Hepatocyte (in vitro differentiated cells): ENCODE data around the gene RGP1. TPM values are rescaled to one million over a fixed set of nuclear protein-coding genes. Genes with fewer than 3 reads are reported as not detected.

ENCODE experiments used
- DNase-seq: peaks from one replicate; pipeline ENCODE4 v3.0.0-alpha.2; 2016; ENCODE audit warnings: low spot score
- H2AFZ ChIP-seq: fragments of 200-600 bp; sonication (generic); 2 replicates; pipeline ENCODE4 v1.6.0; 2016; ENCODE audit warnings: antibody characterized with exemption, mild to moderate bottlenecking
- H3K27ac ChIP-seq: fragments of 200-600 bp; sonication (generic); 2 replicates; pipeline ENCODE4 v1.5.1; 2016; ENCODE audit warnings: mild to moderate bottlenecking
- H3K27me3 ChIP-seq: fragments of 200-600 bp; sonication (generic); 2 replicates; pipeline ENCODE4 v1.6.1; 2016
- H3K36me3 ChIP-seq: fragments of 200-600 bp; sonication (generic); replicated peaks from 2 replicates; pipeline ENCODE4 v1.5.1; 2016; ENCODE audit warnings: low read depth; ENCODE audit not compliant: insufficient read depth
- H3K4me1 ChIP-seq: fragments of 200-600 bp; sonication (generic); 2 replicates; pipeline ENCODE4 v1.5.1; 2016; ENCODE audit warnings: mild to moderate bottlenecking, moderate library complexity; ENCODE audit not compliant: insufficient read depth
- H3K4me2 ChIP-seq: fragments of 200-600 bp; sonication (generic); 2 replicates; pipeline ENCODE4 v1.6.0; 2016
- H3K4me3 ChIP-seq: fragments of 200-600 bp; sonication (generic); 2 replicates; pipeline ENCODE4 v1.5.1; 2016; ENCODE audit warnings: mild to moderate bottlenecking
- H3K79me2 ChIP-seq: fragments of 200-600 bp; sonication (generic); 2 replicates; pipeline ENCODE4 v1.6.0; 2017; ENCODE audit warnings: mild to moderate bottlenecking
- H3K9me2 ChIP-seq: fragments of 200-600 bp; sonication (generic); replicated peaks from 2 replicates; pipeline ENCODE4 v1.6.0; 2017; ENCODE audit warnings: mild to moderate bottlenecking; ENCODE audit not compliant: insufficient read depth
- H3K9me3 ChIP-seq: fragments of 200-600 bp; sonication (generic); 2 replicates; pipeline ENCODE4 v1.5.1; 2016; ENCODE audit warnings: low read depth, mild to moderate bottlenecking
- H4K20me1 ChIP-seq: fragments of 200-600 bp; sonication (generic); 2 replicates; pipeline ENCODE4 v1.6.0; 2016; ENCODE audit warnings: mild to moderate bottlenecking; ENCODE audit not compliant: insufficient read depth, poor library complexity, severe bottlenecking
- EZH2 ChIP-seq: fragments of 200-600 bp; sonication (generic); IDR thresholded peaks from 2 replicates; pipeline ENCODE4 v1.6.1; 2016; ENCODE audit warnings: antibody characterized with exemption, mild to moderate bottlenecking, borderline replicate concordance
- EZH2phosphoT487 ChIP-seq: fragments of 200-600 bp; sonication (generic); IDR thresholded peaks from one replicate; pipeline ENCODE4 v1.6.1; 2018; ENCODE audit warnings: antibody characterized with exemption, mild to moderate bottlenecking, low read depth, moderate library complexity; ENCODE audit not compliant: unreplicated experiment, severe bottlenecking
- WGBS: methylation state at CpG from one replicate; pipeline ENCODE4 v1.1.6; 2016; ENCODE audit warnings: low lambda C conversion rate; ENCODE audit errors: missing lambda C conversion rate; 5-methylcytosine and 5-hydroxymethylcytosine counted together
- polyA plus RNA-seq: library from polyadenylated mRNA; unstranded; fragments of >200 nt; fragmentation: Nextera tagmentation; extraction: Ambion mirVana; gene quantifications from 2 replicates; pipeline ENCODE4 v1.2.1, GENCODE V29; 2016
- total RNA-seq: library from RNA; depleted of rRNA; stranded (reverse); fragments of >200 nt; gene quantifications from 2 replicates; pipeline ENCODE4 v1.2.3, GENCODE V29; 2014
- TF ChIP-seq, protein P1 (sequence below): fragments of 200-600 bp; sonication (generic); IDR thresholded peaks from 2 replicates; pipeline ENCODE4 v1.5.1; 2016; ENCODE audit warnings: antibody characterized with exemption, mild to moderate bottlenecking; ENCODE audit not compliant: poor library complexity

RGP1 gene
- total and polyA plus RNA-seq, 2 experiments from 2014 or later: 11.4 to 19.3 TPM

GRCh38 chr9:35781066-35781465, 32.0 kb downstream of the RGP1 start:
- 80% methylated on average over 2 of the region's 2 CpGs for WGBS
- no peaks in the 10 kb centered on the region for H4K20me1 ChIP-seq
- no peaks in the 10 kb centered on the region for H3K79me2 ChIP-seq
- no peak overlapping the region for H3K27ac ChIP-seq
- H3K4me2 ChIP-seq: no peak overlapping the region
- DNase-seq: no peak
- H3K4me1 ChIP-seq: no peaks in the 10 kb centered on the region
- H2AFZ ChIP-seq: no peak overlapping the region
- no peaks in the 10 kb centered on the region for H3K9me3 ChIP-seq
- no peaks in the 10 kb centered on the region for H3K27me3 ChIP-seq
- no peaks in the 10 kb centered on the region for H3K36me3 ChIP-seq
- H3K9me2 ChIP-seq: no peaks in the 10 kb centered on the region
- no peak overlapping the region for H3K4me3 ChIP-seq
- TF ChIP-seq EZH2phosphoT487 (no peak), EZH2 (no peak)
- TF ChIP-seq, protein P1, sequence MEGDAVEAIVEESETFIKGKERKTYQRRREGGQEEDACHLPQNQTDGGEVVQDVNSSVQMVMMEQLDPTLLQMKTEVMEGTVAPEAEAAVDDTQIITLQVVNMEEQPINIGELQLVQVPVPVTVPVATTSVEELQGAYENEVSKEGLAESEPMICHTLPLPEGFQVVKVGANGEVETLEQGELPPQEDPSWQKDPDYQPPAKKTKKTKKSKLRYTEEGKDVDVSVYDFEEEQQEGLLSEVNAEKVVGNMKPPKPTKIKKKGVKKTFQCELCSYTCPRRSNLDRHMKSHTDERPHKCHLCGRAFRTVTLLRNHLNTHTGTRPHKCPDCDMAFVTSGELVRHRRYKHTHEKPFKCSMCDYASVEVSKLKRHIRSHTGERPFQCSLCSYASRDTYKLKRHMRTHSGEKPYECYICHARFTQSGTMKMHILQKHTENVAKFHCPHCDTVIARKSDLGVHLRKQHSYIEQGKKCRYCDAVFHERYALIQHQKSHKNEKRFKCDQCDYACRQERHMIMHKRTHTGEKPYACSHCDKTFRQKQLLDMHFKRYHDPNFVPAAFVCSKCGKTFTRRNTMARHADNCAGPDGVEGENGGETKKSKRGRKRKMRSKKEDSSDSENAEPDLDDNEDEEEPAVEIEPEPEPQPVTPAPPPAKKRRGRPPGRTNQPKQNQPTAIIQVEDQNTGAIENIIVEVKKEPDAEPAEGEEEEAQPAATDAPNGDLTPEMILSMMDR: no peak

DNA sequence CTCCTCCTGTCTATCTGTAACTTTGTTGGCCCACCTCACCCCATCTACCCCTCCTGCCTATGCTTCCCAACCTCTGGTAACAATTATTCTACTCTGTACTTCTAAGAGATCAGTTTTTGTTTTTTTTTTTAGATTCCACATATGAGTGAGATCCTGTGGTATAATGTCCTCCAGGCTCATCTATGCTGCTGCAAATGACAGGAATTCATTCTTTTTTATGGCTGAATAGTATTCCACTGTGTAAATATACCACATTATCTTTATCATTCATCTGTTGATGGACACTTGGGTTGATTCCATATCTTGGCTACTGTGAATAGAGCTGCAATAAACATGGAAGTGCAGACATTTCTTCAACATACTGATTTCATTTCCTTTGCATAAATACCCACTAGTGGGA, 34.3 kb downstream of the RGP1 start:
- no peak for TF ChIP-seq EZH2phosphoT487
- DNase-seq: no peak
- Histone ChIP-seq H3K27ac (no peak overlapping the region), H3K4me2 (no peak overlapping the region), H4K20me1 (no peaks in the 10 kb centered on the region), H3K9me3 (no peaks in the 10 kb centered on the region), H3K79me2 (no peaks in the 10 kb centered on the region), H3K36me3 (no peaks in the 10 kb centered on the region), H3K4me1 (no peaks in the 10 kb centered on the region), H3K27me3 (no peaks in the 10 kb centered on the region), H3K4me3 (no peak overlapping the region), H2AFZ (no peak overlapping the region), H3K9me2 (no peaks in the 10 kb centered on the region)

DNA sequence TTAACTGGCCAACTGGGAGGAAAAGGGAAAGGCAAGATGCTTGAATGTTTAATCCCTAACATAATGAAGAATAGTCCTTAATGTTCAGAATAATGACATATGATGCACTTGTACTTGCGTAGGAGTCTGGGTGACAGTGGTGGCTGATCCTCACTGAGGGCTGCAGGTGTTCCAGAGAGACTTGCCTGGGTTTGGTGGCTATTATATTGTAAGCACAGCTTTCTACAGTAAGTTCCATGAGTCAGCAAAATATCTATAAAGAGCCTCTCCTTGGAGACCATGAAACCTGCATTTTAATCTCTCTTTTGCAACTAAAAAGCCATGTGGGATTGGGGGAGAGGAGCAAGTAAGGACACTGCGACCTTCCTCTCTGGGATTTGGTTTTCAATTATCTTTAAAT, 40.5 kb downstream of the RGP1 start:
- Histone ChIP-seq H3K79me2 (no peaks in the 10 kb centered on the region), H4K20me1 (no peaks in the 10 kb centered on the region), H3K9me3 (no peaks in the 10 kb centered on the region), H3K36me3 (no peaks in the 10 kb centered on the region), H3K27me3 (no peaks in the 10 kb centered on the region), H3K9me2 (no peaks in the 10 kb centered on the region), H2AFZ (no peak overlapping the region), H3K27ac (no peak overlapping the region), H3K4me2 (no peak overlapping the region), H3K4me3 (no peak overlapping the region), H3K4me1 (peaks cover 15% of the 10 kb centered on the region)
- DNase-seq: no peak
- no peak for TF ChIP-seq EZH2phosphoT487
- TF ChIP-seq EZH2: no peak
- TF ChIP-seq, protein P1: no peak
- 100% methylated on average over 2 of the region's 2 CpGs for WGBS

GRCh38 chr9:35790025-35790384, 40.9 kb downstream of the RGP1 start:
- Histone ChIP-seq H3K27ac (no peak overlapping the region), H3K9me2 (no peaks in the 10 kb centered on the region), H3K4me3 (no peak overlapping the region), H3K4me1 (peaks cover 15% of the 10 kb centered on the region), H2AFZ (no peak overlapping the region), H3K36me3 (no peaks in the 10 kb centered on the region), H4K20me1 (no peaks in the 10 kb centered on the region), H3K4me2 (no peak overlapping the region), H3K27me3 (no peaks in the 10 kb centered on the region), H3K79me2 (no peaks in the 10 kb centered on the region), H3K9me3 (no peaks in the 10 kb centered on the region)
- WGBS: 42% methylated on average over 4 of the region's 4 CpGs
- no peak for DNase-seq
- TF ChIP-seq, protein P1: no peak
- no peak for TF ChIP-seq EZH2phosphoT487
- no peak for TF ChIP-seq EZH2
